NCI-H187 treated with DMSO at 0.1 percent for 48 hours (cell line): ENCODE measurements around the gene DNAI4.
A peak's percentile ranks its signal among the peaks of the same experiment; 100 is the strongest.
"Not testable (repeated sequence)": the region's sequence is repeated elsewhere in the genome, so short reads cannot be mapped to it uniquely, and the experiment has no call there.

Experiments used
- DNase-seq: peaks from one replicate; lab custom pipeline; 2025; lab: John Stamatoyannopoulos, UW

Gene DNAI4, protein sequence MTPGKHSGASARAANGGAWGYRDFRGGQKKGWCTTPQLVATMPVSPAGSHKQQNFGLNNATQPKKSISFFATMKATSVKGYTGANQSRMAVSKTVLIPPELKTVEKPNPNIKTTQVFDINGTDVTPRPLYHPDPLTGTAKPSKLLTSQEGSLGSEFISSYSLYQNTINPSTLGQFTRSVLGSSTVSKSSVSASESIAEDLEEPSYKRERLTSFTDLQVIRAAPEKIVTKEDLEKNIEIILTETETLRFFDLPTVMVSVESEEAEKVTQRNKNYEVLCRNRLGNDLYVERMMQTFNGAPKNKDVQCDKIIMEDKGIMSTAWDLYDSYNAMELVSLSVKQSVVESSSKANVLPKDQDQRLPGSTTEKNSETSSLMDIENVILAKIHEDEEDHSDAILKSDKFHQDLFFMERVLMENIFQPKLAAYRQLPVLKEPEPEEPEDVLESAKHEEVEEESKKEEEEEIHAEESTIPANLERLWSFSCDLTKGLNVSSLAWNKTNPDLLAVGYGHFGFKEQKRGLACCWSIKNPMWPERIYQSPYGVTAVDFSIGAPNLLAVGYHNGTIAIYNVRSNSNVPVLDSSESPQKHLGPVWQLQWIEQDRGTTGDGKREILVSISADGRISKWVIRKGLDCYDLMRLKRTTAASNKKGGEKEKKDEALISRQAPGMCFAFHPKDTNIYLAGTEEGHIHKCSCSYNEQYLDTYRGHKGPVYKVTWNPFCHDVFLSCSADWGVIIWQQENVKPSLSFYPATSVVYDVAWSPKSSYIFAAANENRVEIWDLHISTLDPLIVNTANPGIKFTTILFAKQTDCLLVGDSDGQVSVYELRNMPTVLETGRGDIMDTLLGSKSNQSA

DNA sequence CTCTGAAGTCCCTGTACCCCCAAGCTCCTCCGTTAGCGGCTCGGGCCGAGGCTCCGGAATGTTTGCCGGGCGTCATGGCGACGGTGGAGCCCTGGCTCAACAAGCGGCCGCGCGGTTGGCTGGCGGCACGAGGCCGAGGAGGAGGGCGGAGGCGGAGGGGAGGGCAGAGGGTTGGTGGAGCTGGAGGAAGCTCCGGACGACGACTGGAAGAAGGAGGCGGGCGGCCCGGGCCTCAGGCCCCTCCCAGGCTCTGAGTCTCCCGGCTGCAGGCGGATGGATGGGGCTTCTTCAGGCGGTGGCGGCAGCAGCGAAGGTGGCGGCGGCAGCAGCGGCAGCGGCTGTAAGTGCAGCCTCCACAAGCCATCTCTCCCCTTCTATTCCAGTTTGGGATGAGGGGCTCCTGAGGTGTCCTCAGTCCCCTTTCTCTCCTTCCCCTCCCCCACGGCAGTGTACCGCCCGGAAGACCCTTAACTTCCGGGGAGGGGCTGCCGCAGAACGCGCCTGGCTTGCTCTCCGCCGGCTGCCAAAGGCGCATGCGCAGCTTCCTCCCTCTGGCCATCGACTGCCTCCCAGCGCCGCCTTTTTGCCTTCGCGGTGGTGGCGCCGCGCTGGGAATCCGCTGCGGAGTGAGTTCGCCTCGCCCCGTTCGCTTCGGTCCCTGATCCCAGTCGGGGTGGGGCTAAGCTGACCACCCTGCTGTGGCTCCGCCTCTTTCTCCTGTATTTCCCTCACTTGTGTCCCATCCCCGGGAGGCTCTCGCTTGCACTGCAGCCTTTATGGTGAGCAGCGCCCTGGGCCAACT lies at the start of gene DNAI4, which contains the start of gene MIER1:
TSS of gene DNAI4 (minus strand) at position 101 of the 802 bp plus-strand sequence. CDS start at position 76, 25 bp downstream.
TSS of gene MIER1 (plus strand) at position 235 of the 802 bp plus-strand sequence. CDS start at position 274, 39 bp downstream.
- peak; percentile 91 for DNase-seq

DNA sequence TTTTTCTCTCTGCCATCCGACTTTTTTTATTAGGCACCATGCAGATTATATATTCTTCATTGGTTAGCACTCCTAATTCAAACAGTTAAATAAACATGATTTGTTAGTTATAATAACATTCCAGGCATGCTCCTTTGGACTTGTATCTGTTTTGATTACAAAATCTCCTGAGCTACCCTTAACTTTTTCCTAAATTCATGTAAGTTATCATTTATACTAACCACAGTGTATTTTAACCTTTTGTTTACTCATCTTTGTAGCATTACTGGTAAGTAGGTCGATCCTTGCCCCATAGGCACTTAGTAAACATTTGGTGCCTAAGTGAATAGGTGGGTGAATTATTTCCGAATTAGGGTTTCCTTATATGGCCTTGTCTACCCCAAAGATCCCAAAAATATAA lies 43.9 kb upstream of the DNAI4 start:
- no peak for DNase-seq

DNA sequence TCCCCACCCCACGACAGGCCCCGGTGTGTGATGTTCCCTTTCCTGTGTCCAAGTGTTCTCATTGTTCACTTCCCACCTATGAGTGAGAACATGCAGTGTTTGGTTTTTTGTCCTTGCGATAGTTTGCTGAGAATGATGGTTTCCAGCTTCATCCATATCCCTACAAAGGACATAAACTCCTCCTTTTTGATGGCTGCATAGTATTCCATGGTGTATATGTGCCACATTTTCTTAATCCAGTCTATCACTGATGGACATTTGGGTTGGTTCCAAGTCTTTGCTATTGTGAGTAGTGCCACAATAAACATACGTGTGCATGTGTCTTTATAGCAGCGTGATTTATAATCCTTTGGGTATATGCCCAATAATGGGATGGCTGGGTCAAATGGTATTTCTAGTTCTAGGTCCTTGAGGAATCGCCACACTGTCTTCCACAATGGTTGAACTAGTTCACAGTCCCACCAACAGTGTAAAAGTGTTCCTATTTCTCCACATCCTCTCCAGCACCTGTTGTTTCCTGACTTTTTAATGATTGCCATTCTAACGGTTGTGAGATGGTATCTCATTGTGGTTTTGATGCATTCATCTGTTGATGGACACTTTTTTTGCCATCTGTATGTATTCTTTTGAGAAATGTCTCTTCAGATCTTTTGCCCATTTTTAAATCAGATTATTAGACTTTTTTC lies 41.7 kb upstream of the DNAI4 start:
- not testable (repeated sequence) for DNase-seq

DNA sequence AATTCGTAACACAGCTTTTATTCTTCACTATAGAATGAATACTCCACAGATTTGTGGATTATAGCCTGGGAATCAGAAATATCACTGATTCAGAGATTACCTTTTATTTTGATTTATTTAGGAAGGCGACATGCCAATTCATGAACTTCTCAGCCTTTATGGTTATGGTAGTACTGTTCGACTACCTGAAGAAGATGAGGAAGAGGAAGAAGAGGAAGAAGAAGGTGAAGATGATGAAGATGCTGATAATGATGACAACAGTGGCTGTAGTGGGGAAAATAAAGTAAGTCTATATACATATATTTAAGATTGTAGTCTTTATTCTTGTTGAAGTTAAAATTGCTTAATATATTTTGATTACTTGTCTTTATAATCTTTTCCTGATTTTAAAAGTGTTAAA lies 33.3 kb upstream of the DNAI4 start:
- DNase-seq: no peak

DNA sequence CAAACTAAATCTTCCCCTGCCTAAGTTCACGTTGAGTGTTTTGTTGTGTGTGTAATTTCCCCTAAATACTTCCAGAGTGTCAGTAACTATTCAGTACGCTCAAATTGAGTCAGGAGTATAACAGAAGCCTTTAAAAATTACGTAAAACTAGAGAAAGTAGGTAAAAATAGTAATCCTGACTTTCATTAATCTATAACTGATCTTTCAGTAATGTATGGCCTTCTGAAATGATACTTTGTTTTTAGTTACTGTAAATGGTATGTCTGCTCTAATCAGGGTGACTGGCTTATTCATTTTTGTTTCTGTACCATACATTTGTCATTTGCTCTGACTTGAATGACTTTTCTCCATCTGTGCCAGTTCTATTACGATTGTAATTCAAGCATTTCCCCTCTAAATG lies 29.6 kb upstream of the DNAI4 start:
- no peak for DNase-seq

DNA sequence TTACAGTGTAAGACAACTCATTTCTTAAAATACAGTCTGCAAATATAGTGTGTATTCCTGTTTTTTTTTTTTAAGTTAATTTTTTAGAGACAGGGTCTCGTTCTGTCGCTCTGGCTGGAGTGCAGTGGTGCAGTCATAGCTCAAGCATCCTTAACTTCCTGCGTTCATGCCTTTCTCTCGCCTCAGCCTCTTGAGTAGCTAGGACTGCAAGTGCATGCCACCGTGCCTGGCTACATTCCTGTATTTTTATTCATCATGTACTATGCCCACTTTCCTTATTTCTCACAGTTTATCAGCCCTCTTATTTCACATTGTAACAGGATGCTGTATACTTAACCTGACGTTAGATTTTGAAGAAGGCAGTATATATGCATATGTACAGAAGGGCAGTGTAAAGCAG lies 26.9 kb upstream of the DNAI4 start:
- no peak for DNase-seq

DNA sequence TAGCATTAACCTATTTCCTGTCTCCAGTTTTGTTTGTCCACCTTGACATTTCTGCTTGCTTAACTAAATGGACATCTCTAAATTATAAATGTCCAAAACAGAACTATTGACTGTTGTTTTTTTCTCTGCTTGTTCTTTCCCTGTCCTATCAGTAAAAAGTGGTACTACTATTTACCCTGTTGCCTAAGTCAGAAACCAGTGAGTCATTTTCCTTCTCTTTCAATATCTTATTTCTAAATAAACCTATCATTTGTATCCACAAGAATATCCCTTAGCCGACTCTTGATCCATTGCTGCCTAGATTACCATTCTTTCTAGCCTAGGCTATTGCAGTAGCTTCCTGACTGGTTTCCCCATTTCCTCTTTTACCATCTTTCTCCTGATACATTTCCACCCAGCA lies 22.6 kb upstream of the DNAI4 start:
- no peak for DNase-seq

DNA sequence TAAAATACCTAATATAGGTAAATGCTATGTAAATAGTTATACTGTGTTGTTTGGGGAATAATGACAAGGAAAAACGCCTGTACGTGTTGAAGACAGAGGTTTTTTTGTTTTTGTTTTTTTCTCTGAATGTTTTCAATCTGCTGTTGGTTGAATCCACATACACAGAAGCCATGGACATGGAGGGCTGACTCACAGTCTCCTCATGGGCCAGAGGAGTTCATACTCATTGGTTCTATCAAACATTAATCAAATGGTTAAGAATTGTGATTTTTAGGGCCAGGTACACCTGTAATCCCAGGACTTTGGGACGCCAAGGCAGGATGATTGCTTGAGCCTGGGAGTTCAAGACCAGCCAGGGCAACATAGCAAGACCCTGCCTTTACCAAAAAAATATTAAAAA lies 20.7 kb upstream of the DNAI4 start:
- no peak for DNase-seq

DNA sequence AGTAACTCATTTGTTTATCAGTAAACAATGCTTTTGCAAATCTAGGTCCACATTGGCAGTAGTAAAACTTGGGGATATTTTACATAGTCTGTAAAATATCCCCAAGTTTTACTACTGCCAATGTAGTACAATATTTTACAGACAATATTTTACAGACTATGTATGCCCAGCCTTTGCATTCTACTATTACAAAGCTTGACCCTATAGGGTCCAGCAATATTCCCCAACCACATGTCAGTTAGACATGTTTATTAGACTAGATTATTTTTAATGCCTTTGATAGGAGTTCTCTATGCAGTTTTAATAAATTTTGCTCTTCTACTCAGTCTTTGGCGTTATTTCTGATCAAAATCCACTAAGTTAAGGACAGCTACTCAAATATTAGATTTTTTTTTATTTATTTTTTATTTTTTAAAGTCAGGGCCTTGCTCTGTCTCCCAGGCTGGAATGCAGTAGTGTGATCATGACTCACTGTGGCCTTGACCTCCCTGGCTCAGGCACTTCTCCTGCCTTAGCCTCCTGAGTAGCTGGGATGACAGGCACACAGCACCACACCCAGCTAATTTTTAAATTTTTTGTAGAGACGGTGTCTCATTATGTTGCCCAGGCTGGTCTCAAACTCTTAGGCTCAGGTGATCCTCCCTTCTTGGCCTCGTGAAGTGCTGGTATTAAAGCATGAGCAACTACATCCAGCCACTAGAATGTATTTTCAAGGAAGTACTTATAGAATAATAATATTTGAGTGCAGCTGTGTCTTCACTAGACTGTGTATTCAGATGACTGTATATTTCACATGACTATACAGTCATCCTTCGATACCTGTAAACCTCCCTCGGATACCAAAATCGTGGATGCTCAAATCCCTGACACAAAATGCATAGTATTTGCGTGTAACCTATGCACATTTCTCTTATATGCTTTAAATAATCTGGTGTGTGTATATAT lies 19.9 kb upstream of the DNAI4 start:
- DNase-seq: no peak

DNA sequence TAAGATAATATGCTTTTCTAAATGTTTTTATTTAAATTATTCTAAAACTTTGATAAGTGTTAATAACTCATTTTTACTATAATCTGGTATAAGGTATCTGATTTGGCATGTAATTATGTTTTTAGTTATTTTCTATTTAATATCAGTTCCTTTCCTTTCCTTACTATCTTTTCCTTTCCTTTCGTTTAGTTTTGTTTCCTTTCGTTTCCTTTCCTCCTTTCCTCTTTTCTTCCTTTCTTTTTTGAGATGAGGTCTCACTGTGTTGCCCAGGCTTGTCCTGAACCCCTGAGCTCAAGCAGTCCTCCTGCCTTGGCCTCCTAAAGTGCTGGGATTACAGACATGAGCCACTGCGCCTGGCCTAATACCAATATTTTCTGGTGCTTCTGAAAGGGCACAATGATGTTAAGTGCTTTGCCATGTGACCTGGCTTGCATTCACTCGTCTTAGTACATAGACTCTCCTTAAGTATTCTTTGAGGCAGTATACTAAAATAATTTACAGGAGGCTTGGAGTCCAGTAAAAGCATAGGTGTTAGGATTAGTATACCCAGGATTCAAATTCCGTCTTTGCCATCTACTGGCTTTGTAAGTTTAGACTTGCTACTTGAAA lies 18.8 kb upstream of the DNAI4 start:
- DNase-seq: no peak

DNA sequence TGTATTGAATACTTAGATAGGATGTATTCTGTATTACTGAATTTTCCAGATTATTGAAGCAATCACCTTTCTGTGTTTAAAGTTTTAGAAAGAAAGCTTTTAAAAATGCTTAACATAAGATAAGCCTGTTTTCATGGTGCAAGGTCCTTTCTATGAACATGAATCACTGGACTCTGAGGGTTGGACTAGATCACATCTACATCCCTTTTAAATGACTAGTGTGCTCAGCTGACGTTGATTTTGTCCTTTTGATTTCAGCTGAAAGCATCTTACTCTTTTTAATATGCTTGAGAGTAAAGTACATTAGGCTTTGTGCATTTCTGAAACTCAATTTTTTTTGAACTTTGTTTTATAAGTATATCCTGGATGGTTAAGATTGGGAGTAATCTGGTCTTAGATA lies 16.3 kb upstream of the DNAI4 start:
- DNase-seq: no peak

DNA sequence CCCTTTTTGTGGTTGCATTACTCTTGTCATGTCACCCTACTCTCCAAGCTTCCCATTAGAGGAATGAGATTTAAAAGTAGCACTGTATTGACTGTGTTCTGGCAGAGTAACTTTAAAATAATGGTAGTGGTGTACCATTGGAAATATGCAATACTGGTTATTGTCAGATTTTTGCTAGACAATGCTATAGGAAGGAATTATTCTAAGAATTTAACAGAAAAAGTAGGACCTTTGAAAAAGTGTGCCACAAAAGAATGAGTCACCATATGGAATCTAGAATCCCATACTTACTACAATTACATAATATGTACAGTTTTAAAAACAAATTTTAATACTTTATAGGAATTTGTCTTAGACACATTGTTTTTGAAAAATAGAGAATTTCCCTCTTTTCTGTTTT lies 14.0 kb upstream of the DNAI4 start:
- DNase-seq: no peak

DNA sequence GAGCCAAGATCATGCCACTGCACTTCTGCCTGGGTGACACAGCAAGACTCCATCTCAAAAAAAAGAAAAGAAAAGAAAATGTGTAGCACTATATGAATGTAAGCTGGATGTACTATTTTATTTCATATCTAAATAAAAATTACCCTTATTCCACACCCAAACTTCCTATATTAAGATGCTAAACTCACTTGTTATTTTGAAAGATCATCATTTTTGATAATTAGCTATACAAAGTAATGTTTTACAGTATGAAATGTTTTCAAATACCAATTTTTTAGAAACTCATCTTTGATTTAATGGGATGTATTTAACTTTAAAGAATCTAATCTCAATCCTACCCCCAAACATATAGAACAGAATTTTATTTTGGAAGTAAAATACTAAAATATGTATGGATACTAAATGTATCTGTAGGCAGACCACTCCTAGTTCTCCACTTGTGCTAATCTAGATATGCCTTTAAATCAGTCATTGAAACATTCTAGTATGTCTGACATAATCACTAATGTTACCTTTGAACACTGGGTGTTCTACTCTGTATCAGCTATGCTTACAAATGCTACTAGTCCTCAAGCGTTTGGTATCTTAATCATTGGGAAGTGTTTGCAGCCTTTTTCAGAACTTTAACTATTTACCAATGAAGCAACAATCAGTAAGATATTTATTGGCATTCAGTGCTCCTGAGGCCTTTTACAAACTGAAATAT lies 13.0 kb upstream of the DNAI4 start:
- no peak for DNase-seq

DNA sequence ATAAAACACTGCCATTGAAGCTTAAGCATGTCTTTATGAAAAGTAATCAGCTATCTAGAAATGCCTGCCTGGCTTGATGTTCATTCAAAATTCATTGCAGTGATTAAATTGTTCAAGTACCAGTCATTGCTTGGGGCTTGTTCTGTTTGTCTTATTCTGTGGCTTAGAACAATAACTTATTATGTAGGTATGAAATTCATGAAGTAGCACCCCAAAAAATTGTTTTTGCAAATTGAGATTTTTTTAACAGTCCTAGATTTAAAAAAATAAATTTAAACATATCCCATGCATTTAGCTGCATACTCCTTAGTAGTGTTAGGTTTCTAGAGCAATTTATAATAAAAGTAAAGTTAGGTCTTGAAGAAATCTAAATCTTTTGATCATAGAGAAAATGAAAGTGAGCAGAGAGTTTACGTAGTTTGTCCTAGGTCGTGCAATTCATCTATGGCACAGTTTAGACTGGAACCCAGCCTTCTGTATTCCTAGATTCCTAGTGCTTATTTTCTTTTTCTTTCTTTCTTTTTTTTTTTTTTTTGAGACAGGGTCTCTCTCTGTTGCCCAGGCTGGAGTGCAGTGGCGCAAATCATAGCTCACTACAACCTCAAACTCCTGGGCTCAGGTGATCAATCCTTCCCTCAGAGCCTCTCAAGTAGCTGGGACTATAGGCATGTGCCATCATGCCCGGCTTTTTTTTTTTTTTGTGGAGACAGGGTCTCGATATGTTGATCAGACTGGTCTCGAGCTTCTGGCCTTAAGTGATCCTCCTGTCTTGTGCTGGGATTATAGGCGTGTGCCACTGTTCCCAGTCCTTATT lies 9.4 kb upstream of the DNAI4 start:
- no peak for DNase-seq

DNA sequence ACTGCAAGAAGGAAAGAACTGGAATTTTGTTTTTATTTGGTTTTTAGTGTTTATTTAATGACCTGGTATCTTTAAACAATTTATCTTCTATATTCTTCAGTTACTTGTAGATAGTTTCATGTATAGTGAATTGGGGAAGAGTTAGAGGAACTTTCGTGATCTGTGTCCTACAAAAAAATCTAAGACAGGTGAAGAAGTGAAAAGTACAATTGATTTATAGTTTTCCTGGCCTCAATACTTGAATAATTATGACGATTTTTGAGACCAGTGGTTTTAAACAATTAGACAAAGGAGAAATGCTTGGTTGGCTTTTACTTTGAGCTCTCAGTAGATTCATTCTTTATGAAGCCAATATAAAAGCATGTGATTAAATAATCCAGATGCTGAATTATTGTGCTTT lies 7.6 kb upstream of the DNAI4 start:
- DNase-seq: no peak

DNA sequence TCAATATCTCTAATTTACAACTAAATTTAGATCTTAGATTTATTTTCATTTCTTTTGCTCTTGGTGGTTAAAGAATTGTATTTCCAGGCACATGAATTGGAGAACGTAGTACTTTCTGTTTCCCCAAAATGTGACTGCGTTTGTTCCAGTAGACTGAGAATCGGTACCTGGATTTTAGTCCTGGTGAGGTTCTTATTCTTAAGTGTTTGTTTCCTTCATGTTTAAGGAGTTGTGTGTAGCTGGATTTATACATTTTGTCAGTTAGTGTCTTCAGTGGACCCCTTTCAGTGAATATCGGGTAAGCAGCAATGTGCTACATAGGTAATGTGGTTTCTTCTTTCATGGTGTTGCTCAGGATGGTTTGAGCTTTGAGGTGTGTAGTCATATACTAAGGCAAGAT lies 6.9 kb upstream of the DNAI4 start:
- DNase-seq: no peak

DNA sequence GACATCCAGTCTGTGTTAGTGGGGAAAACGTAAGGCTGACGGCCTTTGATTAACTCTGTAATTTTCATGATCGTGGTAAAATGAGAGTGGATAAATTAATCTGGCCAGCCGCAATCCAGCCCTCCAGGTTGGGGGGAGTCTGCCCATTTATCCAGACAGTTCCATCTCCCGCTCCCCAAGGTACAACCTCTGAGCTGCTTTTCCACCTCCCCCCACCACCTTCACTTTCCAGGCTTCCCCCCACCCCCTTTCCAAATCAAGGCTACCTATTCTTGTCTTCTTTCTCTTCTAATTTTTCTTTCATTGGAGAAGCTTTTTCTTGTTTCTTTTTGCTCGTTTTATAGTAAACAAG lies 6.1 kb upstream of the DNAI4 start:
- no peak for DNase-seq

DNA sequence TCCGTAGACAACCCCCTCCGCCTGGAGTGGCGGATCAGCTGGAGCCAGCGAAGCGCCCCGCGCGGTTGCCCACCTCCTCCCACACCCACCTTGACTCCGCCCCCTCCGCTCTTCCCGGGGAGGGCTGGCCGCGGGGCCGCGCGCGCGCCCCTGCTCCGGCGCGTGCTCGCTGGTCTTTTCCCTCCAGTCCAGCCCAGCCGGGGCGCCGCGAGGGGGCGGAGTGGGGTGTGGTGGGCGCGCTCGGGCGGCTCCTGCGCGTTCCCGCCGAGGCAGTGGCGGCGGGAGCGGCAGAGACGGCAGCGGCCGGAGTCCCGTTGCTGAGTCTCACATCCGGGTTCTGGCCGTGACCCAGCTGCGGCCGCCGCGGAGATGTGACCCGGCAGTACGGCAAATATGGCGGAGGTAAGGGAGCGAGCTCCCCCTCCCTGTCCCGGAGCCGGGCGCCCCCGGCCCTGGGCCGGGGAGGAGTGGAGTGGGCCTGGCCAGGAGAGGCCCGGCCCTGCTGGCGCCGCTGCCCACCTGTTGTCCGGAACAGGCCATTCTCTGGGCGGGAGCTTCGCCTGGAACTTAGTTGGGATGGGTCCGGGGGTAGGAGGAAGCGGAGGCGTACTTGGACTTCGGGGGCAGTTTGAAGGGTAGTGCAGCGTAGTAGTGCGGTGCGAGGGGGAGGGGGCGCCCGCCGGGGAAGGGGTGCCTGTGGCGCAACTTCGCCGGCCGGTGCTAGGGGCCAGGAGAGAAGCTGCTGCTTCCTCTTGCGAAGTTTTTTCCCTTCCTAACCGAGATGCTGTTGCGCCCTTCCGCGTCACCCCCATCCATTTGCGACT lies 5.6 kb upstream of the DNAI4 start:
- peak; percentile 75 for DNase-seq
